K562 (cell line): ENCODE results near the gene TRIM69. TPM values are rescaled to one million over a fixed set of nuclear protein-coding genes. Genes with fewer than 3 reads are reported as not detected.

ENCODE experiments used
- ATF3 ChIP-seq, 2 experiments: fragments of 450-650 bp in 1 of 2; sonication (generic) in 1 of 2; formaldehyde crosslinking in 1 of 2; IDR thresholded peaks in 1 of 2; conservative IDR thresholded peaks in 1 of 2; 2 replicates each; pipeline versions ENCODE4 v1.6.1 to v1.8.1; 2016 to 2023; ENCODE audit warnings: mild to moderate bottlenecking in 2 of 2, moderate library complexity in 2 of 2, inconsistent platforms in 1 of 2, missing genetic modification reagents in 1 of 2
- CHD7 ChIP-seq: fragments of 200-600 bp; sonication (generic); IDR thresholded peaks from one replicate; pipeline ENCODE4 v1.6.1; 2012; ENCODE audit warnings: mild to moderate bottlenecking, low read depth, low read length, inconsistent platforms
- FOXA3 ChIP-seq, 2 experiments: fragments of 450-650 bp in 1 of 2; sonication (generic) in 1 of 2; formaldehyde crosslinking; IDR thresholded peaks in 1 of 2; conservative IDR thresholded peaks in 1 of 2; 2 replicates each; pipeline versions ENCODE4 v1.4.0 to v1.8.0; 2020 to 2022; ENCODE audit warnings: mild to moderate bottlenecking in 2 of 2, missing genetic modification reagents in 1 of 2
- USF1 ChIP-seq: sonication (generic); formaldehyde crosslinking; IDR thresholded peaks from 2 replicates; pipeline ENCODE4 v1.9.0; 2022; ENCODE audit warnings: mild to moderate bottlenecking, missing genetic modification reagents
- ZNF609 ChIP-seq: sonication (generic); formaldehyde crosslinking; IDR thresholded peaks from 2 replicates; pipeline ENCODE4 v1.8.1; 2023; ENCODE audit warnings: missing genetic modification reagents, mild to moderate bottlenecking, borderline replicate concordance
- polyA plus RNA-seq, 8 experiments: library from polyadenylated mRNA; depleted of rRNA in 4 of 8; stranded (reverse) in 5 of 8; unstranded in 3 of 8; fragments of >200 nt; fragmentation: Nextera tagmentation in 2 of 8; fragmentation: Illumina TruSeq in 1 of 8; extraction: Ambion mirVana in 2 of 8; extraction: Trizol in 1 of 8; gene quantifications; 2 replicates each; pipeline versions ENCODE4 v1.2.1 to v1.2.3, GENCODE V29; 2011 to 2014; ENCODE audit warnings: inconsistent platforms in 1 of 8, missing spikeins in 1 of 8
- total RNA-seq, 7 experiments: library from RNA; depleted of rRNA in 6 of 7; stranded (reverse); fragments of >200 nt in 6 of 7; fragmentation: Illumina TruSeq in 2 of 7; extraction: Trizol in 2 of 7; gene quantifications; 2 replicates each; pipeline versions ENCODE4 v1.2.1 to v1.2.3, GENCODE V29; 2011 to 2021; ENCODE audit warnings: low replicate concordance in 1 of 7

Gene TRIM69
- total and polyA plus RNA-seq, 9 of the 15 experiments (the other 6 are each of a cell fraction or from before 2014, with no cell fraction given): 1.0 to 4.3 (median 2.3) TPM

GRCh38 chr15:44728576-44729407 is 7.5 kb upstream of the TRIM69 start (continued):
- TF ChIP-seq USF1 (CRISPR knock-in tag) (no peak; the same call in 1 of the 2 replicates), ATF3 (IDR thresholded peaks at IDR 0.05) (peak; percentile 96), ATF3 (CRISPR knock-in tag; conservative IDR thresholded peaks at IDR 0.05) (peak; percentile 78; the same call in 1 of the 2 replicates), CHD7 (no peak), FOXA3 (CRISPR knock-in tag; conservative IDR thresholded peaks at IDR 0.05 in 1 of 2, IDR thresholded peaks at IDR 0.05 in 1 of 2) (0 out of 4 replicates have a peak, but pooled peaks of 1 of the 2 experiments have one; percentile 49), ZNF609 (CRISPR knock-in tag) (no peak)
